Neural crest cell (in vitro differentiated cells): Measurements from ENCODE around the gene DDX17. TPM values are rescaled to one million over a fixed set of nuclear protein-coding genes. Genes with fewer than 3 reads are reported as not detected.

Experiments
- DNase-seq: peaks from one replicate; pipeline ENCODE4 v3.0.0; 2021; ENCODE audit warnings: low read depth, mixed read lengths, low spot score
- H3K27ac Mint-ChIP-seq: one replicate; pipeline ENCODE4 v1.8.0; 2021; ENCODE audit warnings: mild to moderate bottlenecking, mixed read lengths; ENCODE audit not compliant: unreplicated experiment
- H3K27me3 Mint-ChIP-seq: 2 replicates; pipeline ENCODE4 v1.8.0; 2021; ENCODE audit warnings: low read depth, mild to moderate bottlenecking, mixed read lengths
- H3K36me3 Mint-ChIP-seq: 2 replicates; pipeline ENCODE4 v1.8.0; 2021; ENCODE audit warnings: low read depth, mild to moderate bottlenecking, mixed read lengths
- H3K4me1 Mint-ChIP-seq: 2 replicates; pipeline ENCODE4 v1.8.0; 2021; ENCODE audit warnings: mixed read lengths
- H3K4me3 Mint-ChIP-seq: one replicate; pipeline ENCODE4 v1.8.0; 2021; ENCODE audit warnings: mild to moderate bottlenecking, mixed read lengths
- H3K9me3 Mint-ChIP-seq: 2 replicates; pipeline ENCODE4 v1.8.0; 2021; ENCODE audit warnings: mixed read lengths
- CTCF ChIP-seq: fragments of 200-600 bp; sonication (generic); conservative IDR thresholded peaks from 2 replicates; pipeline ENCODE4 v1.5.0; 2021; ENCODE audit warnings: antibody characterized with exemption, mild to moderate bottlenecking
- total RNA-seq: library from RNA; stranded (reverse); gene quantifications from 2 replicates; pipeline ENCODE4 v1.2.1, GENCODE V29; 2021

Gene DDX17
- total RNA-seq, 1 donor from 2014 or later = 500 TPM

DNA sequence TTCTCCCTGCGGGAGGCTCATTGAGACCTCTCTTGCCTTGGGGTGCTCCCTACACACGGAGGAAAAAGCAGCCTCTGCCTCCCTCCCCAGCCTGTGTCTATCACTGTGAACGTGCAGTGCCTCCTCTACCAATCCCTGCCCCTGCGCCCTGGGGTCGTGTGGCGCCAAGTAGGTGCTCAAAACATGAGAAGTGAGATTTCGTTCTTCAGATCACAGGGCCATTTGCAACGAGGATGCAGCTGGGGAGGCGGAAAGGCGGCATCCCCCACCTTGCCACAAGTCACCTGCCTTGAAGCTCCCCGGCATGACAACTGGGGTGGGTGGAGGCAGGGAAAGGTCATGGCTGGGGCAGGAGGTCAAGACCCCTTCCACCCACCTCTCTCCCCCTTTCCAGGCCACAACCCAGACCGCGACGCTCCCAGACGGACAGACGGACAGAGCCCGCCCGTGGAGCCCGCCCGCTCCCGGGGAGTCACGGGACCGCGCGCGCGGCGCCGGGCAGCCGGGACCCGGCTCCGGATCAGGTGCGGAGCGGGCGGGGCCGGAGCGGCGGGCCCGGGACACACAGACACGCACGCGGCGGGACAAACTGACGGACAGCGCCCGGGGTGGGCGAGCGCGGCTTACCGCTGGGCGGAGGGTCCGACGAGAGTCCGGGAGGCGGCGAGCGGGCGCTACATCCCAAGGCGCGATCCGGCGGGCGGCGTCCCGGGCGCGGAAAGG lies 51.6 kb downstream of the DDX17 start:
- DNase-seq = no peak
- Mint-ChIP-seq H3K27me3 (peaks cover 67% of the 10 kb centered on the region), H3K36me3 (no peaks in the 10 kb centered on the region), H3K27ac (no peak overlapping the region), H3K4me3 (peak overlapping the region; percentile 74), H3K9me3 (no peaks in the 10 kb centered on the region), H3K4me1 (peaks cover 20% of the 10 kb centered on the region)
- TF ChIP-seq CTCF = no peak

DNA sequence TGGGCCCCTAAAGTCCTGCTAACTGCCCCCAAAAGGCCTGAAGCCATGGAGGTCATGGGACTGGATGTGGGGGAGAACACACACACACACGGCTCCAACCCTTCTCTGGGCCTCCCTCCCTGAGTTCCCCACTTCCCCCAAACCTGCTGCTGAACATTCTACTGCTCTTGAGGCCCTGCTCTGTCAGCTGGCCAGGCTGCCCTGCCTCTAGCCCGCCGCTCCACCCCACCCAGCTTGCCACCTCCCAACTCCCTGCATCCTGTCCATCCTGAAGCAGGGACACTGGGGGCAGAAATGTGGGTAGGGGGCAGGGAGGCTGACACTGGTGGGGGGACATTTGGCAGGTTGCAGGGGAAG lies 52.1 kb downstream of the DDX17 start:
- Mint-ChIP-seq H3K27me3 (peaks cover 63% of the 10 kb centered on the region), H3K4me1 (peaks cover 20% of the 10 kb centered on the region), H3K9me3 (no peaks in the 10 kb centered on the region), H3K4me3 (peak overlapping the region; percentile 74), H3K36me3 (no peaks in the 10 kb centered on the region), H3K27ac (no peak overlapping the region)
- TF ChIP-seq CTCF = no peak
- no peak for DNase-seq

DNA sequence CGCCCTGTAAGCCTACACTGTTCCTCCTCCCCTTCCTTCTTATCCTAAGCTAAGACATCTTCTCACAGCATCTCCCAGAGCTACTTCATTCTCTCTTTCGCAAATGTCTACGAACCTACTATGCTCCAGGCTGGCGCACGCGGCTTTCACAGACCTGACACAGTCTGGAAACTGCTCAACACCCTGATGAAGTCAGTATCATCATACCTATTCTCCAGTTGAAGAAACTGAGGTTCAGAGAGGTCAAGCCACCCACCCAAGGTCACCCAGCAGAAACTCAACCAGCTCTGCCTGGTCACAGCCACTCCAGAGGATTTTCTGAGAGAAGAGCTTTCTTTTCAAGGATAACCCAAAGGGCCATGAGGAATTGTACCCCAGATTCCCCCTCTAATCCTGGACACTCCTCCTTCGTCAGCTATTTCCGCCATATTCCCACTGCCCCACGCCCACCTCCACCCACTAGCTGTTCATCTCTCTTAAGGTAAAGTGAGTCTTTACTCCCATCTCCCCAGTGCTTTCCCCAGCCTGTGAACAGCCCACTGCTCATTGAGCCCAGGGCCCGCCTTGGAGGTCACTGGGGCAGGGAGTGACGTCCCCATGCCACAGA lies 52.9 kb downstream of the DDX17 start:
- H3K4me3 Mint-ChIP-seq = peak overlapping the region; percentile 74

DNA sequence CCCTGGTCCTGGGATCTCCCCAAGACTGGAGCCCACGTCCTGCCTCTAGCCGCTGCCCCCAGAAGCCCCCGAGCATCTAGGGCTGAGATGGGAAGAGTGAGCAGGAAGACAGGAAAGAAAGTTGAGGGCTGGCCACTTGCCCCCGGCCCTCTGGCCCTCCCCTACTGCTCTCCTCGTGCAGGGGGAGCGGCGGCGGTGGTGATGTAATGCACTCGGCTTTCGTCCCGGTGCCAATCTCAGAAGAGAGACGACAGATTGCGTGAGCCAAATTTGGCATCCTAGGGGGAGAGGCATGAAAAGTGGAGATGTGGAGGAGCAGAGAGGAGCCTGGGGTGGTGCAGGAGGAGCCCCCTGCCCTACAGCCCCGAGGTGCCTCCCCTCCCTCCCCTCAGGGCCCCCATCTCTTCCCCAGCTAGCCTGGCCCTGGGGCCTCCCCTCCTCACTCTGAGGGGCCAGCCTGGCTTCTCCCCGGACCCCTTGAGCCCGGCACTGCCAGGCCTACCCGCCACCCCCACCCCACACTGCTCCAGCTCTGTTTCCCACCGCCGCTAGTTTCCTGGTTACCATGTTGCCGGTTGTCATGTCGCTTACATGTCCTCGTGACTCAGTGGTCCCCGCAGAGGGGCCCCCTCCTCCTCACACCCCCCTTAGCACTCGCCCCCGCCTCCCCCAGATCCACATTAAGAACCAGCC lies 53.6 kb downstream of the DDX17 start:
- peaks cover 57% of the 10 kb centered on the region for H3K27me3 Mint-ChIP-seq
- no peak for DNase-seq
- TF ChIP-seq CTCF = no peak
- peak overlapping the region; percentile 74 for H3K4me3 Mint-ChIP-seq
- H3K27ac Mint-ChIP-seq = no peak overlapping the region
- peaks cover 20% of the 10 kb centered on the region for H3K4me1 Mint-ChIP-seq
- no peaks in the 10 kb centered on the region for H3K36me3 Mint-ChIP-seq
- H3K9me3 Mint-ChIP-seq = no peaks in the 10 kb centered on the region

More for the DNA sequence above, 52.9 kb downstream of the DDX17 start:
- peaks cover 20% of the 10 kb centered on the region for H3K4me1 Mint-ChIP-seq
- no peak overlapping the region for H3K27ac Mint-ChIP-seq
- H3K9me3 Mint-ChIP-seq = no peaks in the 10 kb centered on the region
- no peaks in the 10 kb centered on the region for H3K36me3 Mint-ChIP-seq
- TF ChIP-seq CTCF = no peak
- no peak for DNase-seq
- peaks cover 60% of the 10 kb centered on the region for H3K27me3 Mint-ChIP-seq

DNA sequence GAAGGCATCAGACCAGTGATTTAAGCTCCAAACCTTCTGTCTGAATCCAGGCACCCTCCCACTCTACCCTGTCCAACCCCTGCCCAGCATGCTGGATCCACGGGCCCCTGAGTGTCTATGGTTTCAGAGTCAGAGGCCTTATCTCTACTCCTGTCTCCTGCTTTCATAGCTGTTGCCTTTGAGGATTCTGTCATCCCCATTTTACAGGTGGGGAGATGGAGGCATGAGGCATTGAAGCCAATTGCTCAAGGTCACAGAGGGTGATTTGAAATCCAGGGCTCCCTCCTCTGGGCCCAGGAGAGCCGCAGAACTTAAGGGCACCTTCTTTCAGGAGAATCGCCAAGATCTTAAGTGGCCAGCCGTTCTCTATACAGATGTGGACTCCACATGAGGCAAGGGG lies 54.2 kb downstream of the DDX17 start:
- Mint-ChIP-seq H3K9me3 (no peaks in the 10 kb centered on the region), H3K4me3 (peak overlapping the region; percentile 62), H3K4me1 (peaks cover 17% of the 10 kb centered on the region), H3K36me3 (no peaks in the 10 kb centered on the region), H3K27me3 (peaks cover 50% of the 10 kb centered on the region), H3K27ac (no peak overlapping the region)
- no peak for TF ChIP-seq CTCF
- no peak for DNase-seq
